Left cardiac atrium (tissue), 4 donors: ENCODE data around the gene NSG2. TPM values are rescaled to one million over a fixed set of nuclear protein-coding genes. Genes with fewer than 3 reads are reported as not detected.
"Not testable (repeated sequence)": the region's sequence is repeated elsewhere in the genome, so short reads cannot be mapped to it uniquely, and the experiment has no call there.

Experiments
- ATAC-seq, 2 donors: fragments of 200-7000 bp; cut with Tn5 transposase; one replicate each; pipeline ENCODE4 v1.9.1; 2020; ENCODE audit warnings: mild to moderate bottlenecking in 2 of 2, moderate library complexity in 2 of 2
- DNase-seq: peaks from one replicate; pipeline ENCODE4 v3.0.0-alpha.2; 2020
- intact Hi-C, 2 donors: fragments of 100-400 bp; cut with DNase I; formaldehyde crosslinking; loops; one replicate each; pipeline versions ENCODE4 v1.14.1 to v1.15.1; 2022 to 2023
- total RNA-seq, 2 donors: library from RNA; stranded (reverse); fragmentation: NEBNext Ultra II Directional; extraction: Animal tissue kit (Norgen Biotek cat#: 25700); gene quantifications; one replicate each; pipeline ENCODE4 v1.2.1, GENCODE V29; 2021
- donor health status: DM: no; HTN: yes; CAD: no.
- donor health status: DM: no; HTN: yes; CAD: no; lungs with severe emphysema.
- donor health status: DM: yes; HTN: yes; CAD: no.
- donor health status: Dilated cardiomyopathy.

NSG2 gene
- total RNA-seq, 2 donors from 2014 or later = 0.63 TPM; not detected in 1

DNA sequence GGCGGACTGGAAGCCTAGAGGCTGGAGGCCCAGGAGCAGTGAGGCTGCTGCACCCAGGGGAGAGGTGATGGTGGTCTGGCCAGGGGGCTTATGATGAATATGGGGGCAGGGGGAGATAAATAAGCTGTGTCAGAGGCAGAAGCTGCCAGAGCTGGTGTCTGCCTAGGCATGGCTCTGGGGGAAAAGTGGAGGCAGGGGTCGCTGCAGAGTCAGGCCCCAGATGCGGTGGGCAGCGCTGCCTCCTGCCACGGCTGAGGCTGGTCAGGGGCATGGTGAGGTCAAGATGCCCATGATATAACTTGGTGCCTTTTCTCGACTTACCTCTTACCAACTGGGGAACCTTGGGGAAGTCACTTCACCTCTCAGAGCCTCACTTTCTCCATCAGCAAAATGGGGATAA, 51.1 kb downstream of the NSG2 start:
- intact Hi-C loops = no loop called here

DNA sequence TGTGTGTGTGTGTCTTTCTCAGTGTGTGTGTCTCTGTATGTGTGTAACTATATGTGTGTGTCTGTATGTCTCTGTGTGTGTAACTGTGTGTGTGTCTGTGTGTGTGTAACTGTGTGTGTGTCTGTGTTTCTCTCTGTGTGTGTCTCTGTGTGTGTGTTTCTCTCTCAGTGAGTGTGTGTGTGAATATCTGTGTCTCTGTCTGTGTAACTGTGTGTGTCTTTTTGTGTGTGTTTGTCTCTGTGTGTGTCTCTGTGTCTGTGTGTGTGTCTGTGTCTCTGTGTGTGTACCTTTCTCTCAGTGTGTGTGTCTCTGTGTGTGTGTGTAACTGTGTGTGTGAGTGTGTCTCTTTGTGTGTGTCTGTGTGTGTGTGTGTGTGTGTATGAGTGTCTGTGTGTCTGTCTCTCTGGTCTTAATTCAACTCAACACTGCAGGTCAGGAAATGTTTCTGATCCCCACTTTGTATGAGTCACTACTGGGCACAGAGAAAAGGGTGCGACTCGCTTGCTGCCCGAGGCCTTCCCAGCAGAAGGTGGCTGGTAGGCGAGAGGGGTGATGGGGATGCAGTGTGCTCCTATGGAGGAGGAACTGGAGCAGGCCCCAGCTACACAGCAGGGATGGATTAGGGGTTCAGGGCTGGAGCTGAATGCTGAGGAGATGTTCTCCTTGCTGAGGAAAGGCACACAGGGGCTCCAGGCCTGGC, 52.1 kb downstream of the NSG2 start:
- DNase-seq (no peak), ATAC-seq (no peak)
- intact Hi-C loops = no loop called here

More for the DNA sequence above, 51.1 kb downstream of the NSG2 start:
- no peak for ATAC-seq
- DNase-seq = no peak

DNA sequence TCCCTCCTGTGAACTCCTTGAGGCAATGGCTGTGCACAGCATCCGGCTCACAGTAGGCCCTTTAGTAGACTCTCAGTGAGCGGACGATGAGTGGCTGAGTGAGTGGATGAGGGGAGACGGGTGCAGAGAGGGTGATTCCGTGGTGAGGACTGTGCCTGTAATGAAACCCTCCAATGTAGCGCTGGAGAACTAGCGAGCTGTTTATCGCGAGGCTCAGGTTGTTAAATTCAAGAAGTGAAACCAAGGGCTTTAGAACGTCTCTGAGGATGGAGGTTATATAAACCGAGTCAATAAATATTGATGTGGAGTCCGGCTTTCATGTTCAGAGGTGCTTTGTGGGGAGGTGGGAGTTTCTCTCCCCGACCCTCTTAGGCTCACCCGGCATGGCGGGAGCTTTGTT, 53.2 kb downstream of the NSG2 start:
- ATAC-seq = no peak
- intact Hi-C loops = no loop called here
- DNase-seq = no peak

DNA sequence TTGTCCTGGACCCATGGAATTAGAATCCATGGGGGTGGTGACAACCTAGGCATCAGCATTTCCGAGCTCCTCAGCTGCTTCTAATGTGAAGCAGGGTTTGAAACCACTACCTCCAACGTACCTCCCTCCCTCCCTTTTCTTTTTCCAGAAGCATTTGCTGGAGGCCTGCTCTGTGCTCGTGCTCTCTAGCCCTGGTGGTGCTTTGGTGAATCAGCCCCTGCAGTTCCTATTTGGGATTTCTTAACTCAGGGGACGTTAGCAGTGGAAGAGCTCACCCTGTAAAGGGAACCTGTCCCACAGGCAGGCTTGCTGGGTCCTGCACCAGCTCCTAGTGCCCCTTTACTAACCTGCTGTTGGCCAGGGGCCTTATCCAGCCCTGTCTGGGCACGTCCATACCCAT, 55.0 kb downstream of the NSG2 start:
- intact Hi-C loops = no loop called here
- no peak for ATAC-seq
- no peak for DNase-seq

DNA sequence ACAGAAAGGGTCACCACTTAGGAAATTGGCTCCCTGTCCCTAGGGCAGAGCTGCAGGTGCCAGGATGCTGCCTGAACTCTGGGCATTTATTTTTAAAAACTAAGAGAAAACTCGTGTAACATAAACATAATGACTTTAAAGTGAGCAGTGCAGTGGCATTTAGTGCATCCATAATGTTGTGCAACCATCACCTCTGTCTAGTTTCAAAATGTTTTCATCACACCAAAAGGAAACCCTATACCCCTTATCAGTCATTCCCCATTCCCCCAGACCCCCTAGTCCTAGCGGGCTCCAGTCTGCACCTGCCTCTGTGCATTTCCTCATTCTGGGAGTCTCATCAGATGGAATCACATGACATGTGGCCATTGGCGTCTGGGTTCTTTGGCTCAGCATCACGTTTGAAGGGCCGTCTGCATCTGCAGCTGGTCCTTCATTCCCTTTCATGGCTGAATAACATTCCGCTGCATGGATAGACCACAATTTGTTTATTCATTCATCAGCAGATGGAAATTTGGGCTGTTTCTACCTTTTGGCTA, 55.8 kb downstream of the NSG2 start:
- intact Hi-C loops = no loop called here
- DNase-seq (no peak), ATAC-seq (no peak)

DNA sequence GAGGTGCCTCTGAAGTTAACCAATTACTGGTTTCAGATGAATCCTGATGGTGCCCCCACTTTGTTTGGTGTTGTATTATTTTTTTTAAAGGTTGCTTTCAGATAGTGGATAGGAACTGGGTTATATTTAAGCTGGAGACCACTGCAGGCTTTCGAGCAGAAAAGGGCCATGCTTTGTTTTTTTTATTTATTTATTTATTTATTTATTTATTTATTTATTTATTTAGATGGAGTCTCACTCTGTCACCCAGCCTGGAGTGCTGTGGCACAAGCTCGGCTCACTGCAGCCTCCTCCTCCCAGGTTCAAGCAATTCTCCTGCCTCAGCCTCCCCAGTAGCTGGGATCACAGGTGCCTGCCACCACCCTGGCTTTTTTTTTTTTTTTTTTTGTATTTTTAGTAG, 57.1 kb downstream of the NSG2 start:
- intact Hi-C loops, DNase-seq, ATAC-seq: not testable (repeated sequence)

DNA sequence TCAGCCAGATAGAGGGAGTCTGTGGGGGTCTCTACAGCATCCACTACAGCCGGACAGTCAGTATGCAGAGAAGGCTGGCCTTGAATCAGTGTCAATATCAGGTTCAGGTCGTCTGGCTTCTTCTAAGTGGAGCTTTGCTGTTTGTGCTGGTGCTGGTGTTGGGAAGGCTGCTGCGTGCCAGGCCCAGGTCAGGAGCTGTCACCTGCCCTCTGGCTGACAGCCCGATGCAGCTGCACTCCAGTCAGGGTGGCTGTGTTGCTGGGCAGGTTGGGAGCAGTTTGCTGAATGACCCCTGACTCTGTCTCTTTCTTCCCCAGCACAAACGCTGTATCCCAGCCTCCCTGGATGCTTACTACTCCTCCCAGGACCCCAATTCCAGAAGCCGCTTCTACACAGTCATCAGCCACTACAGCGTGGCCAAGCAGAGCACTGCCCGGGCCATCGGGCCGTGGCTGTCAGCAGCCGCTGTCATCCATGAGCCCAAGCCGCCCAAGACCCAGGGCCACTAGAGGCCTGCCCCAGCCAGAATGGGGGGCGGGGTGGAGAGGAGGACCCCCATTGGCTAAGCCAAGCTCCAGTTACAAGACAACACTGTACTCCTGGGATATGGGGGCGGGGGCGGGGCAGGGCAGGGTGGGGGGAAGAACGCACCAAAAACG, 61.6 kb downstream of the NSG2 start:
- intact Hi-C loops = no loop called here
- ATAC-seq (no peak), DNase-seq (no peak)

DNA sequence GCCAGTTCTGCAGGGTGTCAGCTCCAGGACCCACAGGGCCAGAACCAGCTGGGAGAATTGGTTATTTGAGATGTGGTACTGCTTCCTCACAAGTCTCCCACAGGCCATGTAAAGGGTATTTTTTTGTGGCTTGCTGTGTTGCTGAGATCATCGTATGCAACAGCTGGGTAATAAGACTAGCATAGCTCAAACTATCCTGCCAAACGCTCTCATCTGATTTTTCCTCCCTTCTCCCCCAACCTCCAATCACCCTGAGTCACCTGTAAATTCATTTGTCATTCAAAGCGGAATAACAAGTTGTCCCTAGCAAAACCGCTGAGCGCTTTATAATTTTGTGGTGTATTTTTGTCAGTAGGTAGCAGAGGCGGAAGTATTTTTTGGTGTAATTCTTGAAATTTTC, 63.2 kb downstream of the NSG2 start:
- ATAC-seq (no peak), DNase-seq (no peak)
- intact Hi-C loops = no loop called here

DNA sequence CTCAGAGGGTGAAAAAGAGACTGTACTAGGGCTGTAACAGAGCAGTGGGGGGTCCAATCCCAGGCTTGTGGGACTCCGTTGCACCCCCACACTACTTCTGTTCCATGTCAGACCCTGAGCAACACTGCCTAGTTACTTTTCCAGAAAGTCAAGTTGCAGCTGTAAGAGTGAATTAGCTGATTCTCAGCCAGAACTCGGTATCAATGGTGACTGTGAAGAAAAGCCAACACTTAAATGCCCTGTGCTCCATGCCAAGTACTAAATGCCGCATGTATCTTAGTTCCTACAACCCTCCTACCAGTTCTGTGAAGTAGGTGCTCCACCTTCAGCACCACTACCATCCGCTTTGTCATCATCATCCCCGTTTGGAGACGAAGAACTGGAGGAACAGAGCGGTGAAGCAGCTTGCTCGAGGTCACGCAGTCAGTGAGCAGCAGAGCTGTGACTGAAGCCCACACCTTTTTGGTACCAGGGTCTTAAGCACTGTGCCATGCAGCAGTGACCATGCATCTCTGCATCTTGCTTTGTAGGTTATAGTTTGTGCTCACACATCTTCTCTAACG, 64.3 kb downstream of the NSG2 start:
- DNase-seq = no peak
- no peak for ATAC-seq
- intact Hi-C loops = no loop called here

DNA sequence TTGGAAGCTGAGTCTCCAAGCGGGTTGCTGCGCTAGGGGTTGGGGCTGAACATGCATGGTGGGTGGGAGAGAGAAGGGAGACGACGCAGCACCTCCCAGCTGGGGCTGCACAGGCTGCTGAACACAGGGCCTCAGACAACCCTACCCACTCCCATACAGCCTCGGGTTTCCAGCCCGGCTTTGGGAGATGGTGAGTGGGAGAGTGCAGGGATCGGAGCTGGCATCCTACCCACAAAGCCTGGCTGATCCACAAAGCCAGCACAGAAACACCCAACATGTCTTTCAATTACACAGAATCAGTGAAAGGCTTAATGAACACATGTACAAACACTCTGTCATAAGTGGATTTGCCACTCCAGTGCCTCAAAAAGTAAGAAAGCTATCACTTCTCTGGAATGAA, 64.8 kb downstream of the NSG2 start:
- DNase-seq (no peak), ATAC-seq (no peak)
- intact Hi-C loops = no loop called here

DNA sequence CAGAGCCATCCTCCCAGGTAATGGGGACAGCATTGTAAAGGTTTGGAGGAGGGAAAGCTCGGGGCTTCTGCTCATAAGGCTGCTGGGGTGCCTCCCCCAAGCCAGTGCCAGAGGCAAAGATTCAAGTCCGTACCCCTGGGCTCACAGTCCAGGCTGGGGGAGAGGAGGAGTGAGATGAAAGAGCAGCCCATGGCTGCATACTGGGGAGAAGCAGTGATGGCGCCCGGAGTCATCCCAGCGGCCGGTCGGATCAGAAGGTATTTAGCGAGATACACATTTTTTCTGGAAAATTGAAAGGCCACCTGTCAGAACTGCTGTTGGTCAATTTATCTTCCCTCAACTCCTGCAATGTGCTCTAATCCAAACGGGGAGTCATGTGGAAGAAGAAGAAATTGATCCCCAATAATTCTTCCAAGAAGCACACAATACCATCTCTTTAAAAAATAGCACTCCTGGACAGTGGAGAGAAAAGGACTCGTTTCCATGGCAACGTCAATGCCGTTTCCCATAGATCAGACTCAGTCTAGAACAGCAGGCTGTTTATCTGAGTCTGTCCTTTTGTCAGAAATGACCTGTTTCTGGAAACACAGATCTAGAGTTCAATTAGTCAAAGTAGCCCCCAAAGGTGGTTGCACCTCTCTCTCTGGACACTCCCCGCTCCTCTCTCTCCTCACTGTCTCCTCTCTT, 65.9 kb downstream of the NSG2 start:
- DNase-seq (no peak), ATAC-seq (no peak)
- intact Hi-C loops = no loop called here

DNA sequence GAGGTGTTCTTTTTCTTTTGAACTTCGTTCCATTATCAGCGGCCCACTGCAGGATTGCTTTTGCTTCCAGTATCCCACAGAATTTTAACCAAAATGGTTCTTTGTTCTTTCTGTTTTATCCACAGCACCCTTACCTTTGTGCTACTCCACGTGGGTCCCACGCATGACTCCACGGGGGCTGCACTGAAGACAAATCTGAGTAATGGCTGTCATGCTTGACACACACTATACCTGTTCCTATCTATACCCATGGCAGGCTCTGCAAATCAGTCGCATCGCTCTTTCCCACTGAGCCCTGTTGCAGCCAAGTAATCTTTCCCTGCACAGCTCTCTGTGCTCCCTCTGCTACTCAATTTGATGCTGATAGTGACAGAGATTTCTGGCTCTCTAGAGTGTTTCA, 69.7 kb downstream of the NSG2 start:
- ATAC-seq (no peak), DNase-seq (no peak)
- intact Hi-C loops = no loop called here

DNA sequence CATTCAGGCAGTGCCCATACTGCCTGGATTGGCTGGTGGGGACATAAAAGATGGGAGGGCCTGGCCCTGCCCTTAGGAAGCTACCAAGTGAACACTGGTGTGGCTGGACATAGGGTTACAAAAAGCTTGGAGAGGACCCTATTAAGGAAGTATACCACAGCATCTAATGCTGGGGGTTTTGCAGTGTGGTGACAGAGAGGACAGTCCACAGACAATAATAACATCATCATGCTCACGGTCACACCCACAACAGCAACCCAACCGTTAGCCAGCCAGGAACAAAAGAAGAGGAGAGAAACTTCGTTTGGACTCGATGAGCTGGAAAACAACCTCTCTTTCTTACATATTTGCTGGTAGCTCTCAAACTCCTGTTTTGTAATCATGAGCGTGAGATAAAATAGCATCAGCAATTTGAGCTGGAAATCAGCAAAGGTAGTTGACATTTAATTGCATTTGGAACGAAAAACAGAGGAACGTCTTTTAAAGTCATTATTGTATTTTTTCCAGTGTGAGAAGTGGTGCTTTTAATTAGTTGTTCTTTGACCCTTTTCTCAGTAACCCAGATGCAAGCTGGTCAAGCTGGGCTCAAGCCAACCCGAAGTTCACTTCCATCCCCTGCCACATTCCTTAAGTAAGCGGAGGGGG, 73.4 kb downstream of the NSG2 start:
- intact Hi-C loops = no loop called here
- ATAC-seq = no peak
- no peak for DNase-seq

DNA sequence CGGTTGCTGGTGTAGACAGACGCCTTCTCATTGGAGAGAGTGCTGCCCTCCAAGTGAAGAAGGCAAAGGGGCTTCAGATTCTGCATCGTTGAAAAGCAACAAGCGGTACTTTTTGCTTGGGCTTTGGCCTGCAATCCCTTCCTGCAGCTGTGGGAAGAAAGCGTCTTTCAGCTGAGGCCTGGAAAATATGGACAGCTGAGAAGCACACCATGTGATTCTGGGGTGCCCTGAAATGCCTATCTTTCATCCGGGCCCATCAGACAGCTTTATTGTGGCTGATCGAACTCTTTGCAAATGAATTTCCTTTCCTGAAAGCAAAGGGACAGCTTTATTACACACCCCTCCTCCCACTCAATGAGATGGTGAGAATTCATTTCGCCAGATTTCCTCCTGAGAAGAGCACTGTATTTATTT, 74.0 kb downstream of the NSG2 start:
- DNase-seq (no peak), ATAC-seq (no peak)
- intact Hi-C loops = no loop called here

DNA sequence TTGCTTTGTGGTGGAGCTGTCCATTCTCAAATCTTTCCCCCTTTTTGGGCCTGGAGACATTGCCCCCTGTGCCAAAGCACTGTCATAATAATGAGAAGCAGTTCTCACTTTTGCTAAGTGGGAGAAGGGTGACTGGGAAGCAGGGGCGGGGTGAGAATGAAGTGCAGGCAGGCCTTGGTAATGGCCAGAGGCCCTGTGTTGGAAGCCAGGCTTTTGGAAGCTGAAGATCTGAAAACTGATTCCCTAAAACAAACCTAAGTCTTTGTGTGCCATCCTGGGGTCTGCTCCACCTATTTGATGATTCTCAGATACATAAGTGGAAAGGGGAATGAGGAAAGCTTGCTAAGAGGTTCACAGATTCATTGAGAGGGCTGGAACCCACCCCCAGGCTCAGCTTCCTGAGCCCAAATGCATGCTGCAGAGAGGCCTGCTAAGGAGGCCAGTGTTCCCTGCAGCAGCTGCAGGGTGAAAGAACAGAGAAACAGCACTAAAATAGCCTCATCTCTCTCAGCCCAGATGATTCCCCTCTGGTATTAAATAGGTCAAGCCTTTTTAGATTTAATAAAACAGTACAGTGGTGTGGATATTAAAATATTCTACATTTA, 75.0 kb downstream of the NSG2 start:
- intact Hi-C loops = no loop called here
- DNase-seq (no peak), ATAC-seq (peak in 1 of 2 donors; percentile 44)

DNA sequence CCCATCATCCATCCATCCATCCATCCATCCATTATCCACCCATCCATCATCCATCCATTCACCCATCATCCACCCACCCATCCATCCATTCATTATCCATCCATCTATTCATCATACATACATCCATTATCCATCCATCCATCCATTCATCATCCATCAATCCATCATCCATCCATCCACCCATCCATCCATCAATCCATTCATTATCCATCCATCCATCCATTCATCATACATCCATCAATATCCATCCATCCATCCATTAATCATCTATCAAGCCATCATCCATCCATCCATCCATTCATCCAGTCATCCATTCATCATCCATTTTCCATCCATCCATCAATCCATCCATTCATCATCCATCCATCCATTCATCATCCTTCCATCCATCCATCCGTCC, 89.0 kb downstream of the NSG2 start:
- DNase-seq = no peak
- no peak for ATAC-seq
- intact Hi-C loops = no loop called here

DNA sequence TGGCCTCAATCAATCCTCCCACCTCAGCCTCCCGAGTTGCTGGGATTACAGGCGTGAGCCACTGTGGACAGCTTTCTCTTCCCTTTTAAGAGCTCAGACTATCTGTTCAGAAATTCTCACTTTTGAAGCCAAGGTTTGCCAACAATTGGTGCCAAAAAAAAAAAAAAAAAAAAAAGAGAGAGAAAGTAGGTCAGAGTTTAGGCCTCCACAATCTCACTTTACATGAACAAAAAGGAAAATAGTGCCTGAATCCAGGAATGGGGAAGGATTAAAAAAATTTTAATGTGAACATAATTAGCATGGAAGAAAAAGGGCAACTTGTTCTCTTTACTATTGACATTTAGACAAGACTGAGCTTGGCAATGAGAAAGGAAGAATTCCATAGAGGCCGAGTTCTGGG, 94.1 kb downstream of the NSG2 start:
- no peak for ATAC-seq
- intact Hi-C loops = no loop called here
- DNase-seq = no peak

DNA sequence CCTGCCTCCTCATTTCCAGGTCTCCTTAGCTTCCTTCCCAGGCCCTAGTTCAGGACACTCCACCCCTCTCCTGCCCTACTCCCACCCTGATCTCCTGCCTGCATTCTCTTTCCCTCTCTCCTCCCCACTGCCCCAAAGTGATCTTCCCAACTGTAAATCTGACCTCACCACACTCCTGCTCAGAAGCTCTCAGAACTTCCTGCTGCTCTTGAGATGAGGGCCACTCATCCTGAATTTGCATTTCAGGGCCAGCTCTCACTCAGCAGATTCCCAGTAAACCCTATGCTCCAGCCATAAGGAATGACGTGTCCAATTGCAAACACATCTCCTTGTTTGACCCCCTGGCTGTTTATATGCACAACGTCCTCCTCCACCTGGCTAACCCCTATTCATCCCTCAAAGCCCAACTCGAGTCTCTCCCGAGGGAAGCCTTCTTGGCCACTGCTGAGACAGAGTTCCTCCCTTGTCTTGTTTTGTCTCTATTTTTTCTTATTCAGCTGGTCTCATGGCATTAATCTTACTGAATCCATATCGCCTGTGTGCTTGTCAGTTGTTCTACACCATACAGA, 95.0 kb downstream of the NSG2 start:
- intact Hi-C loops = no loop called here
- DNase-seq (no peak), ATAC-seq (no peak)

DNA sequence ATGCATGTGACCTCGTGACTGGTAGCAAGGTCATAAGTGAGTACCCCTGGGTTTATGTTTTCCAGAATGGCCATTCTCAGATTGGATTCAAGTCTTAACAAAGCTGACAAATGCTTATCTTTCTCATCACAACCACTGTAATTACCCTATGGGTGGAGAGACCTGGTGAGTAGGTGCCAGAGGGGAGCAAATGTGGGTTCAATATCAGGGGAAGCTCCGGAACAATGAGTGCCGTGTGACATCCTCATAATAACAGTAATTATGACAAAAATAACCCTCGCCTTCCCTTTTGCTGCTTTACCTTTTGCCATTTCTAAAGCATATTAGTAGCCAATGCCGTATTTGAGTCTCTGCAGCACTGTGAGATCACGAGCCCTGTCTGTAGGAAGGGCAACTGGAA, 95.9 kb downstream of the NSG2 start:
- intact Hi-C loops = no loop called here
- ATAC-seq (no peak), DNase-seq (no peak)
